ENCODE data around the gene SNX4.
"Not testable (repeated sequence)": the region's sequence is repeated elsewhere in the genome, so short reads cannot be mapped to it uniquely, and the experiment has no call there.

The SNX4 gene

GRCh38 chr3:125519678-125520562, at the start of gene SNX4:
SNX4 (minus strand) TSS chr3:125520202; CDS start chr3:125520172, 30 bp downstream.
- TF ChIP-seq CTCF (IDR thresholded peaks at IDR 0.05; ENCODE audit: low read length, missing control alignments) = no peak
- H3K4me3 ChIP-seq (replicated peaks; ENCODE audit: low read depth, low read length) = peak within 1 kb of the TSS; percentile 79
- DNase-seq (ENCODE audit: low read depth) = peak; percentile 95

- DNase-seq (ENCODE audit: low read depth) = peak; percentile 69
- no peak for TF ChIP-seq CTCF (IDR thresholded peaks at IDR 0.05; ENCODE audit: low read length, missing control alignments)
- no peak overlapping the region for H3K4me3 ChIP-seq (replicated peaks; ENCODE audit: low read depth, low read length)
Measured at GRCh38 chr3:125556314-125556713, 36.3 kb upstream of the SNX4 start.

GRCh38 chr3:125552401-125552800, 32.4 kb upstream of the SNX4 start:
- H3K4me3 ChIP-seq (replicated peaks; ENCODE audit: low read depth, low read length) = no peak overlapping the region
- DNase-seq (ENCODE audit: low read depth) = no peak
- no peak for TF ChIP-seq CTCF (IDR thresholded peaks at IDR 0.05; ENCODE audit: low read length, missing control alignments)

GRCh38 chr3:125528920-125529319, 8.9 kb upstream of the SNX4 start:
- H3K4me3 ChIP-seq (replicated peaks; ENCODE audit: low read depth, low read length) = no peak overlapping the region
- DNase-seq (ENCODE audit: low read depth) = no peak
- no peak for TF ChIP-seq CTCF (IDR thresholded peaks at IDR 0.05; ENCODE audit: low read length, missing control alignments)

GRCh38 chr3:125525153-125525552, 5.2 kb upstream of the SNX4 start:
- no peak overlapping the region for H3K4me3 ChIP-seq (replicated peaks; ENCODE audit: low read depth, low read length)
- TF ChIP-seq CTCF (IDR thresholded peaks at IDR 0.05; ENCODE audit: low read length, missing control alignments) = no peak
- DNase-seq (ENCODE audit: low read depth) = no peak

- H3K4me3 ChIP-seq (replicated peaks; ENCODE audit: low read depth, low read length) = peak overlapping the region; percentile 79
- DNase-seq (ENCODE audit: low read depth) = not testable (repeated sequence)
Measured at GRCh38 chr3:125520563-125520919, 539 bp upstream of the SNX4 start.

- H3K4me3 ChIP-seq (replicated peaks; ENCODE audit: low read depth, low read length) = no peak overlapping the region
- TF ChIP-seq CTCF (IDR thresholded peaks at IDR 0.05; ENCODE audit: low read length, missing control alignments) = no peak
- no peak for DNase-seq (ENCODE audit: low read depth)
Measured at GRCh38 chr3:125515421-125515820, 4.6 kb downstream of the SNX4 start.

All from fibroblast of pulmonary artery (primary cell).